Liver (tissue), 9 donors: ENCODE results near the gene TOR1AIP2. TPM values are rescaled to one million over a fixed set of nuclear protein-coding genes. Genes with fewer than 3 reads are reported as not detected.

ENCODE experiments used
- DNase-seq: peaks from one replicate; pipeline ENCODE4 v3.0.0-alpha.2; 2017; ENCODE audit warnings: low spot score
- H3K27ac ChIP-seq, 2 donors: one replicate each; pipeline ENCODE4 v1.7.0; 2013; ENCODE audit warnings: inconsistent platforms in 2 of 2, low read length in 2 of 2, control low read depth in 1 of 2, low read depth in 1 of 2, mild to moderate bottlenecking in 1 of 2
- H3K27me3 ChIP-seq, 4 donors: one replicate each; pipeline versions ENCODE4 v1.6.1 to v1.7.0; 2013; ENCODE audit warnings: low read length in 3 of 4, inconsistent platforms in 1 of 4, mild to moderate bottlenecking in 1 of 4, moderate library complexity in 1 of 4; ENCODE audit not compliant: control insufficient read depth in 4 of 4, insufficient read depth in 4 of 4
- H3K36me3 ChIP-seq, 4 donors: one replicate each; pipeline versions ENCODE4 v1.6.1 to v1.7.0; 2013; ENCODE audit warnings: low read length in 3 of 4, mild to moderate bottlenecking in 3 of 4, low read depth in 1 of 4, moderate library complexity in 1 of 4; ENCODE audit not compliant: control insufficient read depth in 4 of 4, insufficient read depth in 3 of 4
- H3K4me1 ChIP-seq, 4 donors: one replicate each; pipeline versions ENCODE4 v1.6.1 to v1.7.0; 2013; ENCODE audit warnings: low read length in 3 of 4, mild to moderate bottlenecking in 3 of 4, moderate library complexity in 1 of 4; ENCODE audit not compliant: control insufficient read depth in 4 of 4, insufficient read depth in 4 of 4
- H3K4me3 ChIP-seq, 3 donors: one replicate each; pipeline versions ENCODE4 v1.6.1 to v1.7.0; 2013; ENCODE audit warnings: low read length in 3 of 3, control low read depth in 1 of 3, low read depth in 1 of 3, mild to moderate bottlenecking in 1 of 3
- H3K9ac ChIP-seq, 2 donors: one replicate each; pipeline ENCODE4 v1.7.0; 2013; ENCODE audit warnings: low read length in 2 of 2, mild to moderate bottlenecking in 2 of 2, moderate library complexity in 2 of 2, control low read depth in 1 of 2, low read depth in 1 of 2
- H3K9me3 ChIP-seq, 4 donors: one replicate each; pipeline versions ENCODE4 v1.6.1 to v1.7.0; 2013; ENCODE audit warnings: low read length in 3 of 4; ENCODE audit not compliant: control insufficient read depth in 4 of 4
- CTCF ChIP-seq: fragments of 150-350 bp; IDR thresholded peaks from 2 replicates; pipeline ENCODE4 v1.5.1; 2017; ENCODE audit warnings: improper control_type of control experiment, low read depth, low read length; ENCODE audit not compliant: missing input control
- EGR1 ChIP-seq, 2 donors: IDR thresholded peaks; 2 replicates each; pipeline ENCODE4 v1.6.1; 2016 to 2018; ENCODE audit warnings: antibody characterized with exemption in 2 of 2, low read depth in 2 of 2
- FOXA1 ChIP-seq: IDR thresholded peaks from 2 replicates; pipeline ENCODE4 v1.6.1; 2016; ENCODE audit warnings: antibody characterized with exemption
- FOXA2 ChIP-seq: IDR thresholded peaks from 2 replicates; pipeline ENCODE4 v1.6.1; 2016; ENCODE audit warnings: antibody characterized with exemption
- GABPA ChIP-seq, 2 donors: IDR thresholded peaks in 1 of 2; conservative IDR thresholded peaks in 1 of 2; 2 replicates each; pipeline ENCODE4 v1.6.1; 2016; ENCODE audit warnings: antibody characterized with exemption in 2 of 2, mild to moderate bottlenecking in 1 of 2, moderate library complexity in 1 of 2
- HNF4A ChIP-seq, 2 donors: conservative IDR thresholded peaks; 2 replicates each; pipeline ENCODE4 v1.6.1; 2016; ENCODE audit warnings: antibody characterized with exemption in 2 of 2, mild to moderate bottlenecking in 2 of 2
- HNF4G ChIP-seq: IDR thresholded peaks from 2 replicates; pipeline ENCODE4 v1.6.1; 2016; ENCODE audit warnings: antibody characterized with exemption
- JUND ChIP-seq, 2 donors: IDR thresholded peaks; 2 replicates each; pipeline ENCODE4 v1.6.1; 2016; ENCODE audit warnings: antibody characterized with exemption in 2 of 2
- NR2F2 ChIP-seq: IDR thresholded peaks from 2 replicates; pipeline ENCODE4 v1.6.1; 2016; ENCODE audit warnings: antibody characterized with exemption
- RAD21 ChIP-seq, 2 donors: IDR thresholded peaks; 2 replicates each; pipeline ENCODE4 v1.6.1; 2016; ENCODE audit warnings: antibody characterized with exemption in 2 of 2, mild to moderate bottlenecking in 2 of 2
- REST ChIP-seq: IDR thresholded peaks from 2 replicates; pipeline ENCODE4 v1.6.1; 2016; ENCODE audit warnings: antibody characterized with exemption, mild to moderate bottlenecking
- SP1 ChIP-seq: IDR thresholded peaks from 2 replicates; pipeline ENCODE4 v1.6.1; 2018; ENCODE audit warnings: antibody characterized with exemption, mild to moderate bottlenecking
- TAF1 ChIP-seq: conservative IDR thresholded peaks from 2 replicates; pipeline ENCODE4 v1.6.1; 2016; ENCODE audit warnings: antibody characterized with exemption, mild to moderate bottlenecking
- YY1 ChIP-seq: IDR thresholded peaks from 2 replicates; pipeline ENCODE4 v1.6.1; 2016; ENCODE audit warnings: antibody characterized with exemption, mild to moderate bottlenecking
- ZBTB33 ChIP-seq: IDR thresholded peaks from 2 replicates; pipeline ENCODE4 v1.6.1; 2016; ENCODE audit warnings: antibody characterized with exemption
- whole genome bisulfite sequencing: extraction: QIAGEN DNeasy Blood & Tissue Kit; methylation state at CpG from one replicate; pipeline ENCODE4 v1.1.7; 2013; 5-methylcytosine and 5-hydroxymethylcytosine counted together
- polyA plus RNA-seq, 2 donors: library from polyadenylated mRNA; stranded (reverse) in 1 of 2; unstranded in 1 of 2; fragments of 200-250 nt in 1 of 2; fragments of >200 nt in 1 of 2; fragmentation: Nextera tagmentation in 1 of 2; extraction: Ambion mirVana in 1 of 2; gene quantifications; one replicate each; pipeline versions ENCODE4 v1.2.1 to v1.2.3, GENCODE V29; 2013 to 2015
- total RNA-seq, 2 donors: library from RNA; depleted of rRNA; stranded (reverse); fragments of >200 nt; gene quantifications; one replicate each; pipeline ENCODE4 v1.2.3, GENCODE V29; 2014
- TF ChIP-seq, protein P1 (sequence below): IDR thresholded peaks from 2 replicates; pipeline ENCODE4 v1.6.1; 2016; ENCODE audit warnings: antibody characterized with exemption
- TF ChIP-seq, protein P2 (sequence below): IDR thresholded peaks from 2 replicates; pipeline ENCODE4 v1.6.1; 2016; ENCODE audit warnings: antibody characterized with exemption
- donor health status: healthy.
- donor health status: healthy.
- donor health status: healthy.
- donor health status: healthy.
- donor health status: healthy.

The TOR1AIP2 gene
- total and polyA plus RNA-seq, 4 donors, result 12.7 to 124 (median 38.6) TPM

DNA sequence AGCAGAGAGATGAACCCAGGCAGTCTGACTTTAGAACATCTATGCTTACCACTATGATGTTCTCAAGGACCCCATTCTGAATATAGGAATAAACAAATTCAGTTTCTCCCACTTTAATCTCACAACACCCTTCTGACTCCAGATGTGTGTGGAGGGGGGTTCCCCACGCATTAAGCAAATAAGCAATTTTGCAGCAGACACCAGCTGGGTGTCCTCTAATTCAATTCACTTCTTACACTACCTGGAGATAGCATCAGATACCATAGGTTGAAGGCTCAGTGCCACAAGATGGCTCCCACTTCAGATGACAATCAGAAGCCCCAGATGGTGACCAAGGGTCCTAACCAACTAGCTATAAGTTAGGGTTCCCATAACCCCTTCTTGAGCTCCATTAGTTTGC, 46.7 kb upstream of the TOR1AIP2 start:
- Histone ChIP-seq H3K27ac (no peak overlapping the region), H3K36me3 (peaks cover 3 to 5% (median 4%) of the 10 kb centered on the region in 4 donors), H3K4me1 (no peaks in the 10 kb centered on the region), H3K9me3 (no peaks in the 10 kb centered on the region), H3K4me3 (no peak overlapping the region), H3K27me3 (no peaks in the 10 kb centered on the region), H3K9ac (no peak overlapping the region)
- 95% methylated on average over 1 of the region's 1 CpG for WGBS
- DNase-seq, result no peak
- TF ChIP-seq REST, result no peak
- TF ChIP-seq SP1, result no peak
- TF ChIP-seq, protein P1, sequence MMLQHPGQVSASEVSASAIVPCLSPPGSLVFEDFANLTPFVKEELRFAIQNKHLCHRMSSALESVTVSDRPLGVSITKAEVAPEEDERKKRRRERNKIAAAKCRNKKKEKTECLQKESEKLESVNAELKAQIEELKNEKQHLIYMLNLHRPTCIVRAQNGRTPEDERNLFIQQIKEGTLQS, result no peak
- TF ChIP-seq ZBTB33, result no peak
- no peak for TF ChIP-seq TAF1
- no peak for TF ChIP-seq YY1
- no peak for TF ChIP-seq RAD21 (IDR thresholded peaks at IDR 0.05)
- TF ChIP-seq NR2F2, result no peak
- TF ChIP-seq, protein P2, sequence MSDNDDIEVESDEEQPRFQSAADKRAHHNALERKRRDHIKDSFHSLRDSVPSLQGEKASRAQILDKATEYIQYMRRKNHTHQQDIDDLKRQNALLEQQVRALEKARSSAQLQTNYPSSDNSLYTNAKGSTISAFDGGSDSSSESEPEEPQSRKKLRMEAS, result no peak
- TF ChIP-seq HNF4G, result no peak
- TF ChIP-seq EGR1 (IDR thresholded peaks at IDR 0.05; ENCODE audit: low read depth in 2 of 2), result no peak
- TF ChIP-seq FOXA1, result no peak

DNA sequence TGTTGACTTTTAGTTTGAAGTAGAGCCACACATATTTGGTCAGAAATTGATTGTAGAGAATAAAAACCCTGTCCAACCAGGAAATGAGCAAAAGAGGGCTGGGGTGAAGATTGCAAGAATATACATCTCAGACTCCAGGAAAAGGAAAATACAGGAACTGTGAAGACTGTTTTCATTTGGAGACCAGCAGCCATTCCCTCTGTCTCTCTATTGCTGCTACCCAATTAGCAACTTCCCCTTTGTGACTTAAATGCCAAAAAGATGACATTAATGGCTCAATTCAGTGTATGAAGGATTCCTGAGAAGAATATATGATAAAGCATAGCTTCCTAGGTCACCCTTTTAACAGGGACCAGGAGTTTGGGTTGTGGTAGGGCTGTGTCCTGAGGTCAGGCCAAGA, 45.4 kb upstream of the TOR1AIP2 start:
- H3K27me3 ChIP-seq, result no peaks in the 10 kb centered on the region
- no peak overlapping the region for H3K9ac ChIP-seq
- peaks cover 5 to 13% (median 12%) of the 10 kb centered on the region in 4 donors for H3K36me3 ChIP-seq
- TF ChIP-seq RAD21 (IDR thresholded peaks at IDR 0.05), result no peak
- no peak for TF ChIP-seq FOXA1
- TF ChIP-seq, protein P2, result no peak
- TF ChIP-seq, protein P1, result no peak
- TF ChIP-seq JUND (IDR thresholded peaks at IDR 0.05), result no peak
- TF ChIP-seq YY1, result no peak
- no peak for TF ChIP-seq HNF4A (conservative IDR thresholded peaks at IDR 0.05)
- TF ChIP-seq HNF4G, result no peak
- no peak for TF ChIP-seq FOXA2
- no peak for TF ChIP-seq REST
- no peak for TF ChIP-seq CTCF
- no peak for TF ChIP-seq SP1
- TF ChIP-seq TAF1, result no peak
- no peak for TF ChIP-seq NR2F2
- no peak for TF ChIP-seq GABPA (IDR thresholded peaks at IDR 0.05 in 1 of 2, conservative IDR thresholded peaks at IDR 0.05 in 1 of 2)
- no peak for TF ChIP-seq EGR1 (IDR thresholded peaks at IDR 0.05; ENCODE audit: low read depth in 2 of 2)
- TF ChIP-seq ZBTB33, result no peak

More for the DNA sequence above, 45.4 kb upstream of the TOR1AIP2 start:
- Histone ChIP-seq H3K4me1 (no peaks in the 10 kb centered on the region), H3K27ac (no peak overlapping the region), H3K9me3 (no peaks in the 10 kb centered on the region), H3K4me3 (no peak overlapping the region)
- no peak for DNase-seq
